Body of pancreas (tissue), 4 donors: ENCODE data around the gene RASA2. TPM values are rescaled to one million over a fixed set of nuclear protein-coding genes. Genes with fewer than 3 reads are reported as not detected.

Experiments
- ATAC-seq: fragments of 150-250 bp; one replicate; pipeline ENCODE4 v1.9.1; 2016
- DNase-seq, 4 donors: peaks; one replicate each; pipeline ENCODE4 v3.0.0-alpha.2; 2019
- H3K27ac ChIP-seq, 4 donors: fragments of 200-600 bp; sonication (generic); 1 replicate in 3 of 4; 2 replicates in 1 of 4; pipeline versions ENCODE4 v1.5.1 to v1.6.1; 2016 to 2019; ENCODE audit warnings: mild to moderate bottlenecking in 1 of 4, mixed read lengths in 1 of 4, moderate library complexity in 1 of 4
- H3K27me3 ChIP-seq, 2 donors: fragments of 200-600 bp; sonication (generic); one replicate each; pipeline ENCODE4 v1.6.0; 2016; ENCODE audit warnings: mild to moderate bottlenecking in 1 of 2
- H3K36me3 ChIP-seq, 2 donors: fragments of 200-600 bp; sonication (generic); replicated peaks in 1 of 2; 2 replicates each; pipeline ENCODE4 v1.5.1; 2016; ENCODE audit warnings: low read depth in 2 of 2; ENCODE audit not compliant: insufficient read depth in 1 of 2
- H3K4me1 ChIP-seq: fragments of 200-600 bp; sonication (generic); one replicate; pipeline ENCODE4 v1.6.0; 2016
- H3K4me3 ChIP-seq, 2 donors: fragments of 200-600 bp; sonication (generic); 1 replicate in 1 of 2; 2 replicates in 1 of 2; pipeline ENCODE4 v1.5.1; 2016 to 2019
- H3K9me3 ChIP-seq, 3 donors: fragments of 200-600 bp; sonication (generic); 1 replicate in 2 of 3; 2 replicates in 1 of 3; pipeline ENCODE4 v1.5.1; 2016
- CTCF ChIP-seq, 7 experiments: fragments of 450-650 bp in 4 of 7; fragments of 200-600 bp in 3 of 7; sonication (generic) in 3 of 7; IDR thresholded peaks; one replicate each; pipeline ENCODE4 v1.5.1; 2016 to 2019; ENCODE audit warnings: antibody characterized with exemption in 7 of 7
- POLR2A ChIP-seq, 3 donors: fragments of 450-650 bp; IDR thresholded peaks; one replicate each; pipeline ENCODE4 v1.6.1; 2016; ENCODE audit warnings: antibody characterized with exemption in 3 of 3, mild to moderate bottlenecking in 2 of 3
- WGBS, 2 donors: methylation state at CpG; one replicate each; pipeline ENCODE4 v1.1.5; 2017; 5-methylcytosine and 5-hydroxymethylcytosine counted together
- intact Hi-C: fragments of 100-400 bp; cut with DNase I; formaldehyde crosslinking; loops from one replicate; pipeline ENCODE4 v1.15.1; 2023
- total RNA-seq, 2 donors: library from RNA; depleted of rRNA; stranded (reverse); fragments of >200 nt; gene quantifications; one replicate each; pipeline ENCODE4 v1.1.0, GENCODE V29; 2016

Gene RASA2
- total RNA-seq, 2 donors from 2014 or later = 6.9 to 19.2 TPM

GRCh38 chr3:141629976-141630375 lies 143.1 kb downstream of the RASA2 start:
- 22 to 23% methylated on average over 9 of the region's 9 CpGs for WGBS, 2 donors
- ATAC-seq (no peak), DNase-seq (no peak)
- Histone ChIP-seq H3K36me3 (no peaks in the 10 kb centered on the region), H3K9me3 (peaks cover 0 to 10% (median 0%) of the 10 kb centered on the region in 3 donors), H3K4me3 (no peak overlapping the region), H3K4me1 (no peaks in the 10 kb centered on the region), H3K27ac (no peak overlapping the region), H3K27me3 (no peaks in the 10 kb centered on the region)
- intact Hi-C loops = no loop called here
- no peak for TF ChIP-seq CTCF (IDR thresholded peaks at IDR 0.05)
- no peak for TF ChIP-seq POLR2A (IDR thresholded peaks at IDR 0.05)

- Histone ChIP-seq H3K4me3 (no peak overlapping the region), H3K4me1 (no peaks in the 10 kb centered on the region), H3K36me3 (no peaks in the 10 kb centered on the region), H3K9me3 (peaks cover 0 to 10% (median 0%) of the 10 kb centered on the region in 3 donors), H3K27me3 (no peaks in the 10 kb centered on the region), H3K27ac (no peak overlapping the region)
- TF ChIP-seq POLR2A (IDR thresholded peaks at IDR 0.05) (no peak), CTCF (IDR thresholded peaks at IDR 0.05) (no peak)
- WGBS, 2 donors = 71 to 78% methylated on average over 4 of the region's 4 CpGs
- intact Hi-C loops = no loop called here
- ATAC-seq = no peak
- no peak for DNase-seq
Measured at GRCh38 chr3:141632779-141633374, 146.1 kb downstream of the RASA2 start.

GRCh38 chr3:141642215-141642614 lies 155.4 kb downstream of the RASA2 start:
- H3K4me1 ChIP-seq = peaks cover 8% of the 10 kb centered on the region
- H3K9me3 ChIP-seq = no peaks in the 10 kb centered on the region
- intact Hi-C loops = no loop called here
- DNase-seq (no peak), ATAC-seq (no peak)
- TF ChIP-seq CTCF (IDR thresholded peaks at IDR 0.05) = no peak
- TF ChIP-seq POLR2A (IDR thresholded peaks at IDR 0.05) = no peak
- WGBS, 2 donors = 8 to 18% methylated on average over 2 of the region's 2 CpGs
- no peaks in the 10 kb centered on the region for H3K27me3 ChIP-seq
- H3K4me3 ChIP-seq = no peak overlapping the region
- no peak overlapping the region for H3K27ac ChIP-seq
- no peaks in the 10 kb centered on the region for H3K36me3 ChIP-seq

GRCh38 chr3:141643391-141643790 lies 156.6 kb downstream of the RASA2 start:
- Histone ChIP-seq H3K36me3 (no peaks in the 10 kb centered on the region), H3K27ac (peak overlapping the region in 1 of 4 donors; percentile 42), H3K4me3 (no peak overlapping the region), H3K9me3 (no peaks in the 10 kb centered on the region), H3K27me3 (no peaks in the 10 kb centered on the region), H3K4me1 (peaks cover 8% of the 10 kb centered on the region)
- DNase-seq (peak in 2 of 4 donors; percentile 25 to 26), ATAC-seq (no peak)
- intact Hi-C loops = no loop called here
- TF ChIP-seq POLR2A (IDR thresholded peaks at IDR 0.05) = no peak
- no peak for TF ChIP-seq CTCF (IDR thresholded peaks at IDR 0.05)

- no peaks in the 10 kb centered on the region for H3K27me3 ChIP-seq
- DNase-seq (no peak), ATAC-seq (peak; percentile 34)
- no peaks in the 10 kb centered on the region for H3K9me3 ChIP-seq
- H3K27ac ChIP-seq = peak overlapping the region in 3 of 4 donors; percentile 32 to 42 (median 41)
- no peak overlapping the region for H3K4me3 ChIP-seq
- intact Hi-C loops = no loop called here
- peaks cover 8% of the 10 kb centered on the region for H3K4me1 ChIP-seq
- no peak for TF ChIP-seq CTCF (IDR thresholded peaks at IDR 0.05)
- TF ChIP-seq POLR2A (IDR thresholded peaks at IDR 0.05) = no peak
- no peaks in the 10 kb centered on the region for H3K36me3 ChIP-seq
- 32 to 35% methylated on average over 1 of the region's 1 CpG for WGBS, 2 donors
Measured at GRCh38 chr3:141643796-141644195, 157.0 kb downstream of the RASA2 start.
